ENCODE data around the gene RMI2. TPM values are rescaled to one million over a fixed set of nuclear protein-coding genes. Genes with fewer than 3 reads are reported as not detected.

RMI2 gene
- total and polyA plus RNA-seq, 9 of the 15 experiments (the other 6 are each of a cell fraction or from before 2014, with no cell fraction given), result 8.0 to 43.4 (median 32.5) TPM

- TF ChIP-seq, protein P1, sequence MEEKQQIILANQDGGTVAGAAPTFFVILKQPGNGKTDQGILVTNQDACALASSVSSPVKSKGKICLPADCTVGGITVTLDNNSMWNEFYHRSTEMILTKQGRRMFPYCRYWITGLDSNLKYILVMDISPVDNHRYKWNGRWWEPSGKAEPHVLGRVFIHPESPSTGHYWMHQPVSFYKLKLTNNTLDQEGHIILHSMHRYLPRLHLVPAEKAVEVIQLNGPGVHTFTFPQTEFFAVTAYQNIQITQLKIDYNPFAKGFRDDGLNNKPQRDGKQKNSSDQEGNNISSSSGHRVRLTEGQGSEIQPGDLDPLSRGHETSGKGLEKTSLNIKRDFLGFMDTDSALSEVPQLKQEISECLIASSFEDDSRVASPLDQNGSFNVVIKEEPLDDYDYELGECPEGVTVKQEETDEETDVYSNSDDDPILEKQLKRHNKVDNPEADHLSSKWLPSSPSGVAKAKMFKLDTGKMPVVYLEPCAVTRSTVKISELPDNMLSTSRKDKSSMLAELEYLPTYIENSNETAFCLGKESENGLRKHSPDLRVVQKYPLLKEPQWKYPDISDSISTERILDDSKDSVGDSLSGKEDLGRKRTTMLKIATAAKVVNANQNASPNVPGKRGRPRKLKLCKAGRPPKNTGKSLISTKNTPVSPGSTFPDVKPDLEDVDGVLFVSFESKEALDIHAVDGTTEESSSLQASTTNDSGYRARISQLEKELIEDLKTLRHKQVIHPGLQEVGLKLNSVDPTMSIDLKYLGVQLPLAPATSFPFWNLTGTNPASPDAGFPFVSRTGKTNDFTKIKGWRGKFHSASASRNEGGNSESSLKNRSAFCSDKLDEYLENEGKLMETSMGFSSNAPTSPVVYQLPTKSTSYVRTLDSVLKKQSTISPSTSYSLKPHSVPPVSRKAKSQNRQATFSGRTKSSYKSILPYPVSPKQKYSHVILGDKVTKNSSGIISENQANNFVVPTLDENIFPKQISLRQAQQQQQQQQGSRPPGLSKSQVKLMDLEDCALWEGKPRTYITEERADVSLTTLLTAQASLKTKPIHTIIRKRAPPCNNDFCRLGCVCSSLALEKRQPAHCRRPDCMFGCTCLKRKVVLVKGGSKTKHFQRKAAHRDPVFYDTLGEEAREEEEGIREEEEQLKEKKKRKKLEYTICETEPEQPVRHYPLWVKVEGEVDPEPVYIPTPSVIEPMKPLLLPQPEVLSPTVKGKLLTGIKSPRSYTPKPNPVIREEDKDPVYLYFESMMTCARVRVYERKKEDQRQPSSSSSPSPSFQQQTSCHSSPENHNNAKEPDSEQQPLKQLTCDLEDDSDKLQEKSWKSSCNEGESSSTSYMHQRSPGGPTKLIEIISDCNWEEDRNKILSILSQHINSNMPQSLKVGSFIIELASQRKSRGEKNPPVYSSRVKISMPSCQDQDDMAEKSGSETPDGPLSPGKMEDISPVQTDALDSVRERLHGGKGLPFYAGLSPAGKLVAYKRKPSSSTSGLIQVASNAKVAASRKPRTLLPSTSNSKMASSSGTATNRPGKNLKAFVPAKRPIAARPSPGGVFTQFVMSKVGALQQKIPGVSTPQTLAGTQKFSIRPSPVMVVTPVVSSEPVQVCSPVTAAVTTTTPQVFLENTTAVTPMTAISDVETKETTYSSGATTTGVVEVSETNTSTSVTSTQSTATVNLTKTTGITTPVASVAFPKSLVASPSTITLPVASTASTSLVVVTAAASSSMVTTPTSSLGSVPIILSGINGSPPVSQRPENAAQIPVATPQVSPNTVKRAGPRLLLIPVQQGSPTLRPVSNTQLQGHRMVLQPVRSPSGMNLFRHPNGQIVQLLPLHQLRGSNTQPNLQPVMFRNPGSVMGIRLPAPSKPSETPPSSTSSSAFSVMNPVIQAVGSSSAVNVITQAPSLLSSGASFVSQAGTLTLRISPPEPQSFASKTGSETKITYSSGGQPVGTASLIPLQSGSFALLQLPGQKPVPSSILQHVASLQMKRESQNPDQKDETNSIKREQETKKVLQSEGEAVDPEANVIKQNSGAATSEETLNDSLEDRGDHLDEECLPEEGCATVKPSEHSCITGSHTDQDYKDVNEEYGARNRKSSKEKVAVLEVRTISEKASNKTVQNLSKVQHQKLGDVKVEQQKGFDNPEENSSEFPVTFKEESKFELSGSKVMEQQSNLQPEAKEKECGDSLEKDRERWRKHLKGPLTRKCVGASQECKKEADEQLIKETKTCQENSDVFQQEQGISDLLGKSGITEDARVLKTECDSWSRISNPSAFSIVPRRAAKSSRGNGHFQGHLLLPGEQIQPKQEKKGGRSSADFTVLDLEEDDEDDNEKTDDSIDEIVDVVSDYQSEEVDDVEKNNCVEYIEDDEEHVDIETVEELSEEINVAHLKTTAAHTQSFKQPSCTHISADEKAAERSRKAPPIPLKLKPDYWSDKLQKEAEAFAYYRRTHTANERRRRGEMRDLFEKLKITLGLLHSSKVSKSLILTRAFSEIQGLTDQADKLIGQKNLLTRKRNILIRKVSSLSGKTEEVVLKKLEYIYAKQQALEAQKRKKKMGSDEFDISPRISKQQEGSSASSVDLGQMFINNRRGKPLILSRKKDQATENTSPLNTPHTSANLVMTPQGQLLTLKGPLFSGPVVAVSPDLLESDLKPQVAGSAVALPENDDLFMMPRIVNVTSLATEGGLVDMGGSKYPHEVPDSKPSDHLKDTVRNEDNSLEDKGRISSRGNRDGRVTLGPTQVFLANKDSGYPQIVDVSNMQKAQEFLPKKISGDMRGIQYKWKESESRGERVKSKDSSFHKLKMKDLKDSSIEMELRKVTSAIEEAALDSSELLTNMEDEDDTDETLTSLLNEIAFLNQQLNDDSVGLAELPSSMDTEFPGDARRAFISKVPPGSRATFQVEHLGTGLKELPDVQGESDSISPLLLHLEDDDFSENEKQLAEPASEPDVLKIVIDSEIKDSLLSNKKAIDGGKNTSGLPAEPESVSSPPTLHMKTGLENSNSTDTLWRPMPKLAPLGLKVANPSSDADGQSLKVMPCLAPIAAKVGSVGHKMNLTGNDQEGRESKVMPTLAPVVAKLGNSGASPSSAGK (IDR thresholded peaks at IDR 0.05), result peak; percentile 78
- TF ChIP-seq E2F6 (IDR thresholded peaks at IDR 0.05; ENCODE audit: borderline replicate concordance in 1 of 2, extremely low read depth in 1 of 2, insufficient read depth in 1 of 2, insufficient read length in 1 of 2, low read depth in 1 of 2, low read length in 1 of 2, poor library complexity in 1 of 2, severe bottlenecking in 1 of 2), result peak; percentile 96 to 99
Measured at GRCh38 chr16:11345040-11345862, at the start of gene RMI2 (continued).
